Kidney (tissue), 14 donors: ENCODE measurements around the gene PITX3. TPM values are rescaled to one million over a fixed set of nuclear protein-coding genes. Genes with fewer than 3 reads are reported as not detected.

ENCODE experiments used
- DNase-seq, 5 donors: peaks; one replicate each; pipeline ENCODE4 v3.0.0-alpha.2; 2013 to 2020
- FAIRE-seq: peaks from 2 replicates; lab custom pipeline; 2012; peaks lifted over from hg19 to GRCh38; lab: Jason Lieb, UNC
- H3K27ac ChIP-seq, 2 donors: one replicate each; pipeline ENCODE4 v1.7.0; 2013; ENCODE audit warnings: low read depth in 2 of 2, low read length in 2 of 2, inconsistent platforms in 1 of 2
- H3K27me3 ChIP-seq: one replicate; pipeline ENCODE4 v1.7.1; 2013; ENCODE audit warnings: low read length, inconsistent platforms; ENCODE audit not compliant: control insufficient read depth, insufficient read depth
- H3K36me3 ChIP-seq, 3 donors: one replicate each; pipeline versions ENCODE4 v1.7.0 to v1.7.1; 2013; ENCODE audit warnings: low read length in 3 of 3, control low read depth in 1 of 3, inconsistent platforms in 1 of 3; ENCODE audit not compliant: insufficient read depth in 3 of 3, control insufficient read depth in 2 of 3
- H3K4me1 ChIP-seq, 3 donors: one replicate each; pipeline versions ENCODE4 v1.7.0 to v1.7.1; 2013; ENCODE audit warnings: low read length in 3 of 3, inconsistent platforms in 1 of 3, low read depth in 1 of 3; ENCODE audit not compliant: control insufficient read depth in 2 of 3, insufficient read depth in 2 of 3
- H3K4me3 ChIP-seq, 3 donors: one replicate each; pipeline versions ENCODE4 v1.7.0 to v1.8.1; 2013; ENCODE audit warnings: low read length in 3 of 3, control low read depth in 1 of 3, inconsistent platforms in 1 of 3
- H3K9ac ChIP-seq, 3 donors: one replicate each; pipeline versions ENCODE4 v1.7.0 to v1.7.1; 2013; ENCODE audit warnings: low read length in 3 of 3, control low read depth in 1 of 3, inconsistent platforms in 1 of 3
- H3K9me3 ChIP-seq, 3 donors: one replicate each; pipeline versions ENCODE4 v1.7.0 to v1.7.1; 2013; ENCODE audit warnings: low read length in 3 of 3, control low read depth in 1 of 3, inconsistent platforms in 1 of 3; ENCODE audit not compliant: control insufficient read depth in 2 of 3, insufficient read depth in 1 of 3
- CTCF ChIP-seq: IDR thresholded peaks from 3 replicates; pipeline ENCODE4 v1.5.1; 2012; ENCODE audit warnings: mild to moderate bottlenecking, moderate library complexity, borderline replicate concordance; ENCODE audit not compliant: insufficient read depth; ENCODE audit errors: extremely low read depth
- intact Hi-C: fragments of 100-400 bp; cut with DNase I; formaldehyde crosslinking; loops from one replicate; pipeline ENCODE4 v1.11.1; 2022
- polyA plus RNA-seq: library from polyadenylated mRNA; stranded (reverse); fragments of 350-450 nt; fragmentation: Illumina TruSeq; extraction: RNeasy Lipid Tissue Mini Kit (QIAGEN cat#74804); gene quantifications from one replicate; pipeline ENCODE4 v1.2.3, GENCODE V29; 2014; ENCODE audit warnings: low read depth, low replicate concordance; ENCODE audit not compliant: insufficient read depth
- total RNA-seq: library from RNA; stranded (reverse); fragmentation: NEBNext Ultra II Directional; extraction: Animal tissue kit (Norgen Biotek cat#: 25700); gene quantifications from one replicate; pipeline ENCODE4 v1.2.1, GENCODE V29; 2021
- donor health status: control.
- donor health status: control.
- donor health status: control.
- donor health status: control.
- donor health status: control.
- donor health status: DM: yes; HTN: yes; CAD: no.
- donor health status: Normal renal cell carcinoma (clear cell type).

Gene PITX3
- total and polyA plus RNA-seq, 2 donors from 2014 or later, result 0.39 TPM; not detected in 1

- Histone ChIP-seq H3K27ac (no peak overlapping the region), H3K9ac (no peak overlapping the region), H3K9me3 (no peaks in the 10 kb centered on the region), H3K4me1 (peaks cover 5 to 10% (median 7%) of the 10 kb centered on the region in 3 donors), H3K27me3 (peaks cover 8% of the 10 kb centered on the region), H3K4me3 (peak overlapping the region in 2 of 3 donors; percentile 55 to 61), H3K36me3 (no peaks in the 10 kb centered on the region)
- TF ChIP-seq CTCF, result no peak
- no peak for FAIRE-seq
- intact Hi-C loops, result no loop called here
- DNase-seq, result peak in 3 of 5 donors; percentile 24 to 77 (median 38)
These were observed 763 bp downstream of the PITX3 start for GRCh38 chr10:102240467-102241031.

- peaks cover 8% of the 10 kb centered on the region for H3K27me3 ChIP-seq
- no peak for FAIRE-seq
- intact Hi-C loops, result no loop called here
- H3K9me3 ChIP-seq, result no peaks in the 10 kb centered on the region
- no peak overlapping the region for H3K9ac ChIP-seq
- H3K4me1 ChIP-seq, result peaks cover 5 to 10% (median 7%) of the 10 kb centered on the region in 3 donors
- no peak overlapping the region for H3K4me3 ChIP-seq
- DNase-seq, result no peak
- H3K36me3 ChIP-seq, result no peaks in the 10 kb centered on the region
- TF ChIP-seq CTCF, result no peak
- no peak overlapping the region for H3K27ac ChIP-seq
These were observed 3.5 kb downstream of the PITX3 start for GRCh38 chr10:102237711-102238252.

- Histone ChIP-seq H3K4me1 (peaks cover 0 to 4% (median 3%) of the 10 kb centered on the region in 3 donors), H3K4me3 (no peak overlapping the region), H3K27me3 (peaks cover 8% of the 10 kb centered on the region), H3K36me3 (no peaks in the 10 kb centered on the region), H3K9ac (no peak overlapping the region), H3K9me3 (no peaks in the 10 kb centered on the region), H3K27ac (no peak overlapping the region)
- intact Hi-C loops, result no loop called here
- no peak for TF ChIP-seq CTCF
- no peak for DNase-seq
- no peak for FAIRE-seq
These were observed 5.3 kb downstream of the PITX3 start for GRCh38 chr10:102236006-102236405.
